ENCODE data around the gene ACIN1.

The ACIN1 gene

DNA sequence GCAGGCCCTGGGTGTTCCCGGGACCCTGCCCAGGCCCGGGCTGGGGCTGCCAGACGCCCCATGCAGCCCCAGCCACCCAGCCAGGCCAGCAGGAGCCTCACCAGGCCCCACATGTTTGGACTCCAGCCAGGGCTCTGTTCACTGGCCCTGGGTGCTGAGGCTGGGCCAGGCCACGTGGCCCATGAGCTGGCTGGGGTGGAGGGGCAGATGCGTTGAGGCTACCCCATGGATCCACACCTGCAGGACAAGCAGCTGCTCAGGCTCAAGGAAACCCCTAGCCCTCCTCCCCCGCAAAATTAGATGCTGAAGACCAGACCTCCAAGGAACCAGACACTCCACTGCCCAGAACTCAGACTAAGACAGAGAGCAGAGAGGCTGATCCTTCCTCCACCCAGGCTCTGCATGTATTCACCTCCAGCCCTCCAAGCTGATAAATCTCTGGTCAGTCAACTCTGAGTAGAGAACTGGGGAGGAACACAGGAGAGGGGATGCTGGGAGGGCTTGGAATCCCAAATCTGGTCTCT, 39.3 kb downstream of the ACIN1 start:
- DNase-seq = no peak

DNA sequence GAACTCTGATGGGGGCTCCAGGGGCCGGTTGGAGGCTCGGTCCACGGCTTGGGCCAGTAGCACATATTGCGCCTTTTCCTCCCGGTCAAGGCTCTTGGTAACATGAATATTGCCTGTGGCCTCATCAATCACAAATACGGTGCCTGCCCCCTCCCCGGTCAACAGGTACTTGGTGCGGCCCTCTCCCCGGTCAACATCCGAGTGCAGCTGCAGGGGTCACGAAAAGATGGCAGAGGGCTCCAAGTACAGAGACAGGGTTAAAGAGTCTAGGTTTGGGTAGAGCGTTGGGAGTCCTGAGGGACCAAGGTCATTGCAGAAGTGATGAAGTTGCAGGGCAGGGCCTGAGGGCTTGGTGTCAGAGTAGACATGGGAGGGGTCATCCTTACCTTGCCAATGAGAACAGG, 39.8 kb downstream of the ACIN1 start:
- no peak for DNase-seq

GRCh38 chr14:23054000-23054811, 40.7 kb downstream of the ACIN1 start:
- no peak for DNase-seq

DNA sequence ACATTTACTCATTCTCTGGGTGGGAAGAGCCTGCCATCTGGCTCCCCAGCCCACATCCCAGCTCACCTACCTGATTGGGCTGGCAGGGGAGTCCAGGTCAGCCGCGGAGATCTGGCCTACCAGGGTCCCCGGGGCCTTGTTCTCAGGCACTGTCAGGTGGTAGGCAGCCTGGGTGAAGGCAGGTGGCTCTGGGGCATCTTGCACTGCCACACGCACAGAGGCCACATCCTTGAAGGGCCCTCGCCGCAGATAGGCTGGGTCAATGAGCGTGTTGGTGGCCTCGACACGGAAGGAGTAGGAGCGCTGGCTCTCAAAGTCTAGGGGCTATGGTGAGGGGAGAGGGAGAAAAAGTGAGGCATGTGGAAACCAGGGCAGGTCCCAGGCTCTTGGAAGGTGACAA, 41.5 kb downstream of the ACIN1 start:
- no peak for DNase-seq

DNA sequence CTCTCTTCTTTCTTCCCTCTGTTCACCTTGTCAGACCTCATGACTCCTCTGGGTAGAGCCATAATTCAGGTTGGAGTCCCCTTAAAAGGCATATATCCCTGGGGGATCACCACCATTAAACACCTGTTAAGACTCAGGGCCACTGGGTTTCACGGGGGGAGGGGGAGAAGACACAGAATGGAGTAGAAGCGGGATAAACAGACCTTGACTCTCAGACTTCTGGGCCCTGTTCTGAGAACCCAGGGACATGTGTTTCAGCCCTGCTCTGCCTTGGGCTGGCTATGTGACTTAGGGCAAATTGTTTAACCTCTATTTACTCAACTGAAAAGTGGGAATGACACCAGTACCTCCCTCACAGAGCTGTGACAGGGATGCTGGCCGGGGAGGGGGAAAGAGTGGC, 42.3 kb downstream of the ACIN1 start:
- no peak for DNase-seq

DNA sequence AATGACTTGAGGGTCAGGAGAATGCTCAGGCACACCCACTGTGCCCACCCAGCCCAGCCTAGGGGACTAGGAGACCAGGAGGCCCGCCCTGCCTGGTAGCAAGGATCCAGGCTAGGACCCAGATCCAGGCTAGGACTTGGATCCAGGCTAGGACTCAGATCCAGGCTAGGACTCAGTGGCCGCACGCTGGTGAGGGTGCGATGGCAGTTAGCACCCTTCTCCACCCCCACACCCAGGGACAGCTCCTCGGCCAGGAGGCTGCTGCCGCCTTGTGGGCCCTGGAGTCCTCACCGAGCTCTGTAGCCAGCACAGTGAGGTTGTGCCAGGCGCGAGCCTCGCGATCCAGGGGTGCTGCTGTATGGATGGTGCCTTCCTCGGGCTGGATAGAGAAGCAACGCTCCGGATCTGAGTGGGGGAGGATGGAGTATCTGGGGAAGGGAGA, 42.7 kb downstream of the ACIN1 start:
- no peak for DNase-seq

- DNase-seq = no peak
Observed at GRCh38 chr14:23051141-23052057, 43.5 kb downstream of the ACIN1 start.

DNA sequence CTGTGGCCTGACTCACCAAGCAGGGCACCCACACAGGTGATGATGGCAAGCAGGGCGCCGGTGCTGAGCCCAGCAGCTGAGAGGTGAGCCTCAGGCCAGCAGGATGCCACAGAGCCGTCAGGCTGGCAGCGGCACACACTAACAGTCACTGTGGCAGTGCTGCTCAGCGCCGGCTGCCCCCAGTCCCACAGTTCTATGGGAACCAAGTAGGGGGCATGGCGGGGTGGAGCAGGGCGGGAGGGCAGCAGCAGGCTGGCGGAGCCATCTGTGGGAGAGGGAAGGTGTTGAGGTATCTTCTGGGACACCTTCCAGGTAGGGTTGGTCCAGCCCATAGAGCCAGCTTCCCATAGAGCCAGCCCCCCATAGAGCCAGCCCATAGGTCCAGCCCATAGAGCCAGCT, 45.9 kb downstream of the ACIN1 start:
- DNase-seq = no peak

DNA sequence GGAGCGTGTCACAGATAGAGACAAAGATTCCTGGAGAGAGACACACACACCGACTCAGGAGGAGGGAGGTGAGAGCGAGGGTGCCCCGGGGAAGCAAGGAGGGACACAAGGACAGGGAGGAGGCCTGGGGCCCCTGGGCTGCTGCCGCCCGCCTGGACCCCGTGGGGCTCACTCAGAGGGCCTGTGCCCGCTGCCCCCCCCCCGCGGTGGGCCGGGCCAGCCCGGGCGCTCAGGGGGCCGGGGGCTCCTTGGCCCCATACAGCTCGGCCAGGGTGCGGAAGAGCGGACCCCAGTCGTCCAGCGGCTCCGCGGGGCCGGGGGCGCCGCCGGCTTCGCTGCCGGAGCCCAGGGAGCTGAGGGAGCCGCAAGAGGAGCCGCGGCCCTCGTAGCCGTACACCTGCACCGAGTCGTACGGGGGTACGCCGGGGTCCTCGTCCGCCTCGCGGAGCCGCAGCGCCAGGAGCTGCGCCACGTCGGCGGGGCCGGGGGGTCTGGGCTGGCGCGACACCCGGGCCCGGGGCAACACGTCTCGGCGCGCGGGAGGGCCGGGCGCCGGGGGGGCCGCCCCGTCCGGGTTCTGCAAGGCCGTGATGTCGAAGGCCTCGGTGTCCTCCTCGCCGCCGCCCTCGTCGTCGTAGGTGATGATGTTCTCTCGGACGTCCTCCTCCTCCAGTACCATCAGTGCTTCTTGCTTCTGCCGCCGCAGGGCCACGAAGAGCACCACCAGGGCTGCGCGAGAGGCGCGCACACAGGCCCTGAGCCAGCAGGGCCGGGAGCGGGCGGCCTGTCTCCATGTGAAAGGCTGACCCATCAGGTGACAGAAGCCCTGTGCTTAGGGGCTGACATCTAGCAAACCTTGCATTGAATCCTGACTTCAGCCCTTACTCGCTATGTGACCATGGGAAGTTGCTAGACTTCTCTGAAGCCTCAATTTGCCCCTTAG, 46.9 kb downstream of the ACIN1 start:
- DNase-seq = no peak

DNA sequence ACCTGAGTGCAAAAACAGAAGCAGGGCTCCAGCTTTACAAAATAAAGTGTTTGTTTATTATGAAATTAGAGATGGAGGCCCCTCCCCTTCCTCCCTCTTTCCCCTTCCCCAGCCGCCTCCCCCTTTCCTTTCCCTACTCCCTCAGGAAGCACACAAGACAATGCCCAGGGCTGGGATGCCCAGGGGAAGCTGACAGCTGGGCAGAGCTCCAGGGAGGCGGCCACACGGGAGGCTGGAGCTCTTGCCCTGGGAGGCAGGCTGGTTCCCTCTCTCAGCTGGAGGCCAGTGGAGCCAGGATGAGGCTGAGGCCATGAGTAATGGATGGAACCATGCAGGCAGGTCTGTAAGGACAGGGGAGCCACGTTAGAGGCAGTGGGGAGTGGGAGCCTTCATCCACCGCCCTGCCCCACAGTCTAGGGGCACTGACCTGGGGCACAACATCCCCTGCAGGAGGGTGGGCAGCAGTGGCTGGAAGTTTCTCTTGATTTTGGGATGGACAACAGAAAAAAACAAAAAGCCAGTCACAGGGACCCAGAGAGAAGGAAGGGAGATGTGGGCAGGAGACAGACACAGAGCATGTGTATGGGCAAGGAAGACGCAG, 47.8 kb downstream of the ACIN1 start:
- DNase-seq = no peak

DNA sequence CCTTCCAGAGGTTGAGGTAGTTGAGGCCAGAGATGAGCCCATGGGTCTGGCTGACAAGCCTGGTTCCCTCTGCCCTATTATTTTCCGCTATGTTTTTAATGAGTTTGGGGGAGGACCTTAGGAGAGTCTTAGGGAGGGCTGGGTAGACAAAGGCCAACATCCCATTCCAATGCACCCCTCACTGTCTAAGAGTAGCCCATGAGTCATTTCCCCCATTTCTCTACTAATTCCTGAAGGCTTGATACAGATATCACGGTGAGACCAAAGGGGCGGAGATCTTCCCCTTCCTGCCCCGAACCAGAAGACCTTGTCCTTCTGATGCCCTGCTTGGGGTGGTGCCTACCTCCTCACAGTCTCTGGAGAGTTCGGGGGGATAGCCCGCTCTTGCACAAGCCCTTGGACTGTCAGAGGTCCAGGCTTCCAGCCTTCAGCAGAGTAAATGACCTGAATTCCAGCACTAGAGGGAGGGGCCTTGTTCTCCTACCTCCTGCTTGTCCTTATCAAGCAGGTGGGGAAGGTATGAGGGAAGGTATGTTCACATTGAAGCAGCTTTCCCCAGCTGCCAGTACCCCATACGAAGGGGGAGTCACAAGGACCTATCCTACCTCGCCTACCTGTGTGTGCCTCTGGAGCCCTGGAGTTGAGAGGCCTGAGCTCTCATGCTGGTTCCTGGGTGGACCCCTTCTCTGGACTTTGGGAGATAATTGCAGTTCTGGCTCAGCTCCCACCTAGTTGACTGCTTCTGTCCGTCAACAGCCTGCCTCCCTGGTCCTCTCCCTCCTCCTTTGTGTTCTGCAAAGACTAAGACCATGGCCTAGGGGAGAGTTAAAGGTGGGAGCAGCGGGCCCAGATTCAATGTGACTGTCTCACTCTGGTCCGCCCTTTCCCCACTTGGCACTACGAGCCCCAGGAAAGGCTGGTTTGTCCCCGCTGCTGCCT, 49.2 kb downstream of the ACIN1 start:
- DNase-seq = no peak

DNA sequence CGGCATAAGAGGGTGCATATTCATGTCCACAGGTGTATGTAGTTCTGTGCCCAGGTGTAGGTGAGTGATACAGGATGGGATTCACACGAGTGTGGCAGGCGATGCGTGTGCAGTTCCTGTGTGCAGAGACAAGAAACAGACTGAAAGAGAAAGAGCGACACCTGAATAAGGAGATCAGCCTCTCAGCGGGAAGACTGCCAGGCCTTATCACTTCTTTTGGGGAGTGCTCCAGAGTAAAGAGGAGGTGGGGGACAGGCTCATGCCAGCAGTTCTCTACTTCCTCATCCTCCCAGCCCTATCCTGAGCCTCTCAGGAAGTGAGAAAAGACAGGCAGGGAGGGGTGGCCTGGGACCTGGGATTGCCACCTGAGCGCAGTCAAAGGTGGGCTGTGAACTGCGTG, 50.1 kb downstream of the ACIN1 start:
- DNase-seq = no peak

- DNase-seq = no peak
Observed at GRCh38 chr14:23043754-23044153, 51.2 kb downstream of the ACIN1 start.

DNA sequence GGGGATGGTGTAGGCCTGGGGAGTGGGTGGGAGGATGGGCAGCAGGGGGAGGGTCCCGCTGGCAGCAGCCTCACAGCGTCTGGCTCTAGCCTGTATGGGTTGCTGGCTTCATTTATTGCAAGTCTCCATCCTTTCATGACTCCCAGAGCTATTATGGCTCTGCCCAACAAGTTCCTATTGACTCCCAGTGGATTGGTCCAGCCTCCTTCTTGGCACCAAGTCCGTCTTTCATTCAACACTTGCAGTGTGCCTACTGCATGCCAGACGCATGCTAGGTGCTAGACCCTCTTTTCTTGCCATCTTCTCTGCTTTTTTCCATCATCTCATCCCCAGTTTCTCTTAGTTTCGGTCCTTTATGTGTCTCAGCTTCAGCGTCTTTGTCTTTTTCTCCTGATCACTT, 51.8 kb downstream of the ACIN1 start:
- no peak for DNase-seq

- no peak for DNase-seq
Observed at GRCh38 chr14:23042162-23042965, 52.6 kb downstream of the ACIN1 start, which contains the start of gene PSMB11. TSS of gene PSMB11 (plus strand) at chr14:23042212. CDS start at chr14:23042226, 14 bp downstream.

GRCh38 chr14:23041729-23042128, 53.2 kb downstream of the ACIN1 start:
- DNase-seq = no peak

DNA sequence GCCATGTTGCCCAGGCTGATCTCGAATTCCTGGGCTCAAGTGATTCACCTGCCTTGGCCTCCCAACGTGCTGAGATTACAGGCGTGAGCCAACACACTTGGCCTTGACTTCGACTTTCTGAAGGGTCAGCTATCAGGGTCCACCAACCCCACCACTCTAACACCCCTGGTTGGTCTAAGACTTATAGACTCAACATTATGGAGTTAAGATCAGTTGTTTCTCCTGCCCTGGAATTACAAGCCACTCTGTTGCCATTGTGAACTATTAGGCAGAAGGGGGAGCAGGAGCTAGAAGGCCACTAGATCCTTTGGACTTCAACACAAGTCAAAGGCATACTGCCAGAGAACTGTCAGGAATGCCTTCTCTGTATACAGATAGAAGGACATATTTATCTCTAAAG, 54.8 kb downstream of the ACIN1 start:
- DNase-seq = no peak

GRCh38 chr14:23035303-23036144, 59.4 kb downstream of the ACIN1 start:
- DNase-seq = no peak
